ENCODE results near the gene PROCA1. TPM values are rescaled to one million over a fixed set of nuclear protein-coding genes. Genes with fewer than 3 reads are reported as not detected.

The PROCA1 gene
- total RNA-seq, 4 donors from 2014 or later = 0.46 to 4.3 (median 1.1) TPM; not detected in 1

GRCh38 chr17:28743243-28744103, 31.8 kb upstream of the PROCA1 start, which contains the start of gene TRAF4:
TRAF4 (plus strand) TSS chr17:28744011; CDS start chr17:28744113, 102 bp downstream.
- Histone ChIP-seq H3K36me3 (peaks cover 7 to 14% of the 10 kb centered on the region in 2 donors), H3K27ac (peak within 1 kb of the TSS; percentile 91 to 99 (median 95)), H3K4me3 (replicated peaks in 1 of 3) (peak within 1 kb of the TSS; percentile 5 to 99 (median 85)), H3K27me3 (no peaks in the 10 kb centered on the region), H3K4me1 (peaks cover 40 to 46% of the 10 kb centered on the region in 2 donors), H3K9me3 (no peaks in the 10 kb centered on the region)
- WGBS, 2 donors = 3 to 6% methylated on average over 10 to 18 of the region's 70 CpGs
- DNase-seq = peak; percentile 84 to 87
- intact Hi-C loops (cut with DNase I) = no loop called here
- TF ChIP-seq CTCF (IDR thresholded peaks at IDR 0.05) (peak in 4 of 6 experiments; percentile 24 to 44 (median 42)), POLR2A (IDR thresholded peaks at IDR 0.05) (peak; percentile 99)

- no peak for DNase-seq
- TF ChIP-seq POLR2A (IDR thresholded peaks at IDR 0.05) = no peak
- WGBS, 2 donors = 75 to 85% methylated on average over 16 to 19 of the region's 19 CpGs
- H3K4me1 ChIP-seq = peaks cover 30 to 37% of the 10 kb centered on the region in 2 donors
- intact Hi-C loops (cut with DNase I) = no loop called here
- no peaks in the 10 kb centered on the region for H3K9me3 ChIP-seq
- no peak overlapping the region for H3K4me3 ChIP-seq (replicated peaks in 1 of 3)
- no peak overlapping the region for H3K27ac ChIP-seq
- no peaks in the 10 kb centered on the region for H3K36me3 ChIP-seq
- no peaks in the 10 kb centered on the region for H3K27me3 ChIP-seq
These were observed 30.0 kb upstream of the PROCA1 start for GRCh38 chr17:28741358-28742349.

- no peaks in the 10 kb centered on the region for H3K27me3 ChIP-seq
- no peak overlapping the region for H3K4me3 ChIP-seq (replicated peaks in 1 of 3)
- no peaks in the 10 kb centered on the region for H3K36me3 ChIP-seq
- peaks cover 20 to 27% of the 10 kb centered on the region in 2 donors for H3K4me1 ChIP-seq
- 83 to 91% methylated on average over 4 to 5 of the region's 10 CpGs for WGBS, 2 donors
- intact Hi-C loops (cut with DNase I) = no loop called here
- no peak overlapping the region for H3K27ac ChIP-seq
- DNase-seq = no peak
- no peaks in the 10 kb centered on the region for H3K9me3 ChIP-seq
- TF ChIP-seq POLR2A (IDR thresholded peaks at IDR 0.05) (no peak), CTCF (IDR thresholded peaks at IDR 0.05) (no peak)
These were observed 29.0 kb upstream of the PROCA1 start for GRCh38 chr17:28740406-28741357.

GRCh38 chr17:28738680-28739384, 27.1 kb upstream of the PROCA1 start:
- Histone ChIP-seq H3K27ac (no peak overlapping the region), H3K4me3 (replicated peaks in 1 of 3) (no peak overlapping the region), H3K27me3 (no peaks in the 10 kb centered on the region), H3K4me1 (peaks cover 16 to 20% of the 10 kb centered on the region in 2 donors), H3K9me3 (no peaks in the 10 kb centered on the region), H3K36me3 (no peaks in the 10 kb centered on the region)
- WGBS, 2 donors = 84 to 89% methylated on average over 9 to 10 of the region's 10 CpGs
- DNase-seq = no peak
- TF ChIP-seq CTCF (IDR thresholded peaks at IDR 0.05) (no peak), POLR2A (IDR thresholded peaks at IDR 0.05) (no peak)
- intact Hi-C loops (cut with DNase I) = no loop called here
